NCI-H2171 treated with DMSO at 0.1 percent for 48 hours (cell line): Measurements from ENCODE around the gene TRIM49.
"Not testable (repeated sequence)": the region's sequence is repeated elsewhere in the genome, so short reads cannot be mapped to it uniquely, and the experiment has no call there.

ENCODE experiments used
- DNase-seq: peaks from one replicate; lab custom pipeline; 2025; lab: John Stamatoyannopoulos, UW

TRIM49 gene, protein sequence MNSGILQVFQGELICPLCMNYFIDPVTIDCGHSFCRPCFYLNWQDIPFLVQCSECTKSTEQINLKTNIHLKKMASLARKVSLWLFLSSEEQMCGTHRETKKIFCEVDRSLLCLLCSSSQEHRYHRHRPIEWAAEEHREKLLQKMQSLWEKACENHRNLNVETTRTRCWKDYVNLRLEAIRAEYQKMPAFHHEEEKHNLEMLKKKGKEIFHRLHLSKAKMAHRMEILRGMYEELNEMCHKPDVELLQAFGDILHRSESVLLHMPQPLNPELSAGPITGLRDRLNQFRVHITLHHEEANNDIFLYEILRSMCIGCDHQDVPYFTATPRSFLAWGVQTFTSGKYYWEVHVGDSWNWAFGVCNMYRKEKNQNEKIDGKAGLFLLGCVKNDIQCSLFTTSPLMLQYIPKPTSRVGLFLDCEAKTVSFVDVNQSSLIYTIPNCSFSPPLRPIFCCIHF

DNA sequence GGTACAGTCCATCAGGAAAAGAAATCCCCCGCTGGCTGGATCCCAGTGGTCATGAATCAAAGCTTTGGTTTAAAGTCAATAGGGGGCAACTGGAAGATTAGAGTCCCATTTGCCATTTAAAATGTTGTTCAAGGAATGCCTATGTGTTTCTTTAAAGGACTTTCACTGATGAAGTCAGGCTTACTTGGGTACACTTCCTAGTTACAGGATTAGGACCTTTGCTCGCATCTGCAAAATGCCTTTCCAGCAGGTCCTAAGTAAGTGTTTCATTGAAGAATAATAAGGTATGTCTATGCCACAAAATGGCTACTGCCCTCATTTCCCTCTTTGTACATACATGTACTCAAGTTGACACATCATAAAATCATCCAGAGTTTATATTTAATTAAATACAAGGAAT lies at the start of gene TRIM49:
Gene TRIM49, minus strand, starts transcription at position 101 of the 400 bp plus-strand sequence. CDS start 4,106 bp downstream, outside the sequence.
- DNase-seq = not testable (repeated sequence)

DNA sequence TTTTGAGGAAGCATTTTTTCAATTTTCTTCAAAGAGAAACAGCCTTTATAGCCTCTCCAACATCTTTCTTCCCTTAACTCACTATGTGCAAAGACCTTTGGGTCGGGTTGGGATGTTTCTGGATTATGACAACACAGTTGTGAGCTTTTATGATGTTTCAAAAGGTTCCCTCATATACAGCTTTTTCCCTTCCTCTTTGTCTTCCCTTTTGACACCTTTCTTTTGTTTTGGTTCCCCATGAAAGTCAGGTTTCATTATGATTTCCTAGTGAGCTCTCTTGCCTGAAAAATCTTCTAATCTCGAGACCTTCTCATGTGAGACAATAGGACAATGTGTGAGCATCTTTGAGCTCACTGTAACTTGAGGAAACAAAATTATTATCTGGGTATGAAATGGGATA lies 18.3 kb upstream of the TRIM49 start:
- DNase-seq = not testable (repeated sequence)

DNA sequence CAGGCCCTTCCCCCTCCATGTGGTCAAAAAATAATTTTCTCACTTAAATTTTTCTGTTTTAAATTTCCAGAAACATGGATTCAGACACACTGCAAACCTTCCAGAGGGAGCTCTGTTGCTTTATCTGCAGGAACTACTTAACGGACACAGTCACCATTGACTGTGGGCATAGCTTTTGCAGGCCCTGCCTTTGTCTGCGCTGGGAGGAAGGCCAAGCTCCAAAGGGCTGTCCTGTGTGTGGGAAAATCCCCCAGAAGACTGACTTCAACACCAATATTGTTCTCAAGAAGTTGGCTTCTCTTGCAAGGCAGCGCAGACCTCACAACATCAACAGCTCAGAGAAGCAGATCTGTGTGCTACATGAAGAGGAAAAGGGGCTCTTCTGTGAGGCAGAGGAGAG lies 11.6 kb upstream of the TRIM49 start:
- DNase-seq = not testable (repeated sequence)

DNA sequence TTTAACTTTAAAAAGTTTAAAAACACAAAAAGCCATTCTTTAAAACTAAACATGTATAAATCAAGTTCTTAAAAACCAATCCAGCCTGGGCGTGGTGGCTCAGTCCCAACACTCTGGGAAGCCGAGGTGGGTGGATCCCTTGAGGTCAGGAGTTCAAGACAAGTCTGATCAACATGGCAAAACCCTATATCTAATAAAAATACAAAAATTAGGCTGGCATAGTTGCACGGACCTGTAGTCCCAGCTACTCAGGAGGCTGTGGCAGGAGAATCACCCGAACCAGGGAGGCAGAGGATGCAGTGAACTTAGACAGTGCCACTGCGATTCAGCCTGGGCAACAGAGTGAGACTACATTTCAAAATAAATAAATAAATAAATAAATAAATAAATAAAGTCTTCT lies 5.2 kb upstream of the TRIM49 start:
- DNase-seq = not testable (repeated sequence)

DNA sequence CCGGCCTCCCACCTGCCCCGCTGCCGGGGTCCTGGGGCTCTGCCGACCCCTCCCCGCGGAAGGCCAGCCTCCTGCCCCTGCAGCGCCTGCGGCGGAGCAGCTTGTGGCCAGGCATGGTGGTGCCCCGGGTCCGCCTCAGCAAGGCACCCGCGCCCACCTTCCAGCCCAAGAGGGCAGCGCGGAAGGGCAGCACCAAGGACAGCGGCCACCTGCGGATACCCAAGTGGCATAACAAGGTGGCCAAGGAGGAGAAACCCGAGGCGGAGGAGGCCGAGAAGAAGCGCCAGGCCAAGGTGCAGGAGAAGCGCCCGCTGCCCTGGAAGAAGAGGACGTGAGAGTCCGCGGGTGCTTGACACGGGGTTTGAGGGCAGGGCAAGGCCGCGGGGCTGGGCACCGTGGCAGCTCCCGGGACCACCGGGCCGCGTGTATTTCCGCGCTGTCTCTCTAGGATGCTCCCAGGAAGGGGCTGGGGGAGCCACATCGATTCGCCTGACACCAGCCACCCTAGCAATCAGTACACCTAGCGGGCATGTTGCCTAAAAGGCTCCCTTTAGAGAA lies 20.8 kb downstream of the TRIM49 start:
- DNase-seq = not testable (repeated sequence)

DNA sequence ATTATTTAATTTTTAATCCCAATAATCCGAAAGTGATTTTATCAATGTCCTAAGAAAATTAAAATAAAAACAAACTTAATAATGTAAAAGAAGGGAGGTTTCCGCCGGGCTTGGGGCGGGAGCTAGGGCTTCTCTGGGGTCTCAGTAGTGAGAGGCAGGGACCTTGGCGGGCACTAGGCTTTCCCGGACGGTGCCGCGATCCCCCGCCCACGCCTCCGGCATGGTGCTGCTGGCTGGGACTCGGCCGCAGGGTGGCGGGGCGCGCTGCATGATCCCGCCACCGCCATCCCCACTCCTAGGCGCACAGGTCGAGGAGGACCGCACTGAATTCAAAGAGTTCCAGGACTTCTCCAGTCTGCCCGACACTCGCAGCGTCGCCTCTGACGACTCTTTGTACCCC lies 22.6 kb downstream of the TRIM49 start:
- not testable (repeated sequence) for DNase-seq

DNA sequence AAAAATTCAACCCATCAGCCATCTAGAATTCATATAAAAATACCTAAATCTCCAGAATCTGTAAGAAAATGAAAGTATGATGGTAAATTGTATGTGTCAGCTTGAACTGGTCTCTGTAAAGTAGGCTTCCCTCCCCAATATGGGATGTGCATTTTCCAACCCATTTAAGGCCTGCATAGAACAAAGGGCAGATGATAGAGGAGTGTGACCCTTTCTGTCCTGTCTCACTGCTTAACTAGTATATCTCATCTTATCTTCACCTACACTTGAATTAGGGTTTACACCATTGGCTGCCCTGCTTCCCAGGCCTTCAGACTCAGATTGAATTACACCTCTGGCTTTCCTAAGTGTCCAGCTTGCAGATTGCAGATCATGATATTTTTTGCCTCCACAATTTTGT lies 57.6 kb downstream of the TRIM49 start:
- not testable (repeated sequence) for DNase-seq
